Peyer's patch (tissue), 4 donors: ENCODE measurements around the gene FGF12. TPM values are rescaled to one million over a fixed set of nuclear protein-coding genes. Genes with fewer than 3 reads are reported as not detected.
A peak's percentile ranks its signal among the peaks of the same experiment; 100 is the strongest.

Experiments used
- DNase-seq, 3 donors: peaks; one replicate each; pipeline ENCODE4 v3.0.0-alpha.2; 2017 to 2019
- H3K27ac ChIP-seq, 4 donors: fragments of 200-600 bp; sonication (generic); one replicate each; pipeline ENCODE4 v1.5.1; 2016 to 2019
- H3K27me3 ChIP-seq, 2 donors: fragments of 200-600 bp; sonication (generic); one replicate each; pipeline ENCODE4 v1.5.1; 2019
- H3K36me3 ChIP-seq, 3 donors: fragments of 200-600 bp; sonication (generic); one replicate each; pipeline ENCODE4 v1.5.1; 2016 to 2019
- H3K4me1 ChIP-seq, 4 donors: fragments of 200-600 bp; sonication (generic); one replicate each; pipeline ENCODE4 v1.5.1; 2016 to 2019
- H3K4me3 ChIP-seq, 4 donors: fragments of 200-600 bp; sonication (generic); 1 replicate in 3 of 4; 2 replicates in 1 of 4; pipeline ENCODE4 v1.5.1; 2016 to 2019; ENCODE audit warnings: mild to moderate bottlenecking in 1 of 4
- H3K9me3 ChIP-seq, 4 donors: fragments of 200-600 bp; sonication (generic); one replicate each; pipeline ENCODE4 v1.5.1; 2016 to 2019; ENCODE audit warnings: mild to moderate bottlenecking in 1 of 4
- CTCF ChIP-seq, 6 experiments: fragments of 450-650 bp in 4 of 6; fragments of 200-600 bp in 2 of 6; sonication (generic) in 1 of 6; IDR thresholded peaks; one replicate each; pipeline ENCODE4 v1.5.1; 2017 to 2019; ENCODE audit warnings: antibody characterized with exemption in 6 of 6, mild to moderate bottlenecking in 3 of 6, moderate library complexity in 1 of 6
- POLR2A ChIP-seq, 2 donors: fragments of 450-650 bp; IDR thresholded peaks; one replicate each; pipeline ENCODE4 v1.5.1; 2017; ENCODE audit warnings: antibody characterized with exemption in 2 of 2, mild to moderate bottlenecking in 2 of 2, moderate library complexity in 2 of 2
- total RNA-seq, 4 donors: library from RNA; depleted of rRNA; stranded (reverse); fragments of >200 nt; gene quantifications; one replicate each; pipeline ENCODE4 v1.1.0, GENCODE V29; 2016

The FGF12 gene
- total RNA-seq, 4 donors from 2014 or later, result 0.47 TPM; not detected in 3

GRCh38 chr3:192514081-192514753, 213.1 kb downstream of the FGF12 start:
- no peaks in the 10 kb centered on the region for H3K9me3 ChIP-seq
- no peaks in the 10 kb centered on the region for H3K36me3 ChIP-seq
- H3K27me3 ChIP-seq, result peaks cover 0 to 7% of the 10 kb centered on the region in 2 donors
- peaks cover 0 to 13% (median 0%) of the 10 kb centered on the region in 4 donors for H3K4me1 ChIP-seq
- H3K4me3 ChIP-seq, result peak overlapping the region; percentile 19 to 50 (median 38)
- no peak overlapping the region for H3K27ac ChIP-seq
- TF ChIP-seq POLR2A (IDR thresholded peaks at IDR 0.05) (no peak), CTCF (IDR thresholded peaks at IDR 0.05) (no peak)
- DNase-seq, result no peak

- no peaks in the 10 kb centered on the region for H3K9me3 ChIP-seq
- H3K36me3 ChIP-seq, result no peaks in the 10 kb centered on the region
- no peak overlapping the region for H3K27ac ChIP-seq
- TF ChIP-seq CTCF (IDR thresholded peaks at IDR 0.05) (no peak), POLR2A (IDR thresholded peaks at IDR 0.05) (no peak)
- H3K4me1 ChIP-seq, result no peaks in the 10 kb centered on the region
- no peaks in the 10 kb centered on the region for H3K27me3 ChIP-seq
- no peak for DNase-seq
- H3K4me3 ChIP-seq, result no peak overlapping the region
These were observed 221.6 kb downstream of the FGF12 start for GRCh38 chr3:192505731-192506130.

DNA sequence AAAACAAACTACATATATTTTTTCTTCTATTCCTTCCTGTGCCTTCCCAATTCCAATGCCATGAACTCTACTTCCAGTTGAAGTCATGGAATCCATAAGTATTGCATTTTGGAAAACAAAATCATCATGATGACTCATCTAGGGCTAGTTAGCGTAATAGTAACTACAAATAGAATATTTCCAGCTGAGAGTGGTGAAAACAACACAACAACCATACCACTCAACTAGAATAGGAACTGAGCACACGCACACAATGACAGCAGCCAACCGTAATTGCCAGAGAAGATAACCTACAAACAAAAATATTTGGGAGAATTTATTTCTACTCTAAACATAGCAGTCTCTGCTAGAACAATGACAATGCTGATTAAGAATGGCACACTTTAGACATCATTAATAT, 225.9 kb downstream of the FGF12 start:
- no peak overlapping the region for H3K27ac ChIP-seq
- no peaks in the 10 kb centered on the region for H3K27me3 ChIP-seq
- no peaks in the 10 kb centered on the region for H3K4me1 ChIP-seq
- H3K36me3 ChIP-seq, result no peaks in the 10 kb centered on the region
- no peak overlapping the region for H3K4me3 ChIP-seq
- TF ChIP-seq CTCF (IDR thresholded peaks at IDR 0.05) (no peak), POLR2A (IDR thresholded peaks at IDR 0.05) (no peak)
- H3K9me3 ChIP-seq, result no peaks in the 10 kb centered on the region
- no peak for DNase-seq

GRCh38 chr3:192496905-192497587, 230.3 kb downstream of the FGF12 start:
- Histone ChIP-seq H3K4me1 (no peaks in the 10 kb centered on the region), H3K36me3 (no peaks in the 10 kb centered on the region), H3K27ac (no peak overlapping the region), H3K4me3 (no peak overlapping the region), H3K9me3 (no peaks in the 10 kb centered on the region), H3K27me3 (no peaks in the 10 kb centered on the region)
- TF ChIP-seq POLR2A (IDR thresholded peaks at IDR 0.05) (no peak), CTCF (IDR thresholded peaks at IDR 0.05) (no peak)
- no peak for DNase-seq

- Histone ChIP-seq H3K4me3 (no peak overlapping the region), H3K27me3 (no peaks in the 10 kb centered on the region), H3K4me1 (no peaks in the 10 kb centered on the region), H3K9me3 (no peaks in the 10 kb centered on the region), H3K27ac (no peak overlapping the region), H3K36me3 (no peaks in the 10 kb centered on the region)
- DNase-seq, result no peak
- TF ChIP-seq POLR2A (IDR thresholded peaks at IDR 0.05), result no peak
- TF ChIP-seq CTCF (IDR thresholded peaks at IDR 0.05), result no peak
These were observed 233.2 kb downstream of the FGF12 start for GRCh38 chr3:192494174-192494573.
